GM12878 (cell line): ENCODE data around the gene PROSER2. TPM values are rescaled to one million over a fixed set of nuclear protein-coding genes. Genes with fewer than 3 reads are reported as not detected.
A peak's percentile ranks its signal among the peaks of the same experiment; 100 is the strongest.

Experiments
- ATAC-seq: fragments of 200-7000 bp; cut with Tn5 transposase; 3 replicates; pipeline ENCODE4 v1.9.1; 2020; ENCODE audit warnings: mild to moderate bottlenecking, moderate library complexity
- BruUV-seq: library from RNA; stranded (reverse); fragments of 400-500 nt; replicated peaks from 2 replicates; lab custom pipeline; 2021; lab: Mats Ljungman, UMichigan
- CTCF ChIA-PET: fragments of 300-600 bp; sonication (Branson Sonifier 250); formaldehyde crosslinking; extraction: SDS; loops from one replicate; lab custom pipeline; 2021; ENCODE audit warnings: inconsistent platforms; lab: Yijun Ruan, JAX
- POLR2A ChIA-PET: fragments of 350-600 bp; formaldehyde crosslinking; extraction: SDS; loops from one replicate; lab custom pipeline; 2021; ENCODE audit warnings: inconsistent platforms; lab: Charles Lee
- RAD21 ChIA-PET: fragments of 300-600 bp; sonication (Branson Sonifier 250); formaldehyde crosslinking; loops from one replicate; lab custom pipeline; 2023; ENCODE audit warnings: antibody characterized with exemption; ENCODE audit not compliant: unreplicated experiment; lab: Charles Lee
- SMC1A ChIA-PET: fragments of 300-600 bp; sonication (Branson Sonifier 250); formaldehyde crosslinking; loops from one replicate; lab custom pipeline; 2023; ENCODE audit not compliant: unreplicated experiment, uncharacterized antibody; lab: Charles Lee
- DNase-seq: peaks from one replicate; pipeline ENCODE4 v3.0.0-alpha.2; 2011; ENCODE audit warnings: low read depth, low spot score
- FAIRE-seq: peaks from 3 replicates; lab custom pipeline; 2011; peaks lifted over from hg19 to GRCh38; lab: Jason Lieb, UNC
- H2AFZ ChIP-seq: 2 replicates; pipeline ENCODE4 v1.6.0; 2011; ENCODE audit warnings: low read depth, low read length, control low read depth; ENCODE audit not compliant: control insufficient read depth
- H3K27ac ChIP-seq: 2 replicates; pipeline ENCODE4 v1.5.1; 2011; ENCODE audit warnings: control low read depth; ENCODE audit not compliant: control insufficient read depth, insufficient read depth
- H3K27me3 ChIP-seq, 2 experiments: replicated peaks in 1 of 2; 2 replicates each; pipeline versions ENCODE4 v1.6.0 to v1.6.1; 2011; ENCODE audit warnings: low read length in 1 of 2; ENCODE audit not compliant: control insufficient read depth in 2 of 2, insufficient read depth in 2 of 2
- H3K36me3 ChIP-seq, 2 experiments: 2 replicates each; pipeline ENCODE4 v1.5.1; 2011; ENCODE audit warnings: low read length in 1 of 2; ENCODE audit not compliant: control insufficient read depth in 2 of 2, insufficient read depth in 2 of 2
- H3K4me1 ChIP-seq: 2 replicates; pipeline ENCODE4 v1.6.1; 2011; ENCODE audit warnings: mild to moderate bottlenecking, low read length, moderate library complexity, mixed read lengths; ENCODE audit not compliant: control insufficient read depth, insufficient read depth
- H3K4me2 ChIP-seq: 2 replicates; pipeline ENCODE4 v1.6.0; 2011; ENCODE audit warnings: control low read depth; ENCODE audit not compliant: control insufficient read depth, insufficient read depth
- H3K4me3 ChIP-seq: fragments of 200-600 bp; sonication (generic); 2 replicates; pipeline ENCODE4 v1.5.1; 2016
- H3K79me2 ChIP-seq: 2 replicates; pipeline ENCODE4 v1.6.0; 2011; ENCODE audit warnings: low read length; ENCODE audit not compliant: control insufficient read depth, insufficient read depth
- H3K9ac ChIP-seq: 2 replicates; pipeline ENCODE4 v1.8.0; 2011; ENCODE audit warnings: low read length, control low read depth, mixed read lengths; ENCODE audit not compliant: control insufficient read depth, insufficient read depth
- H3K9me3 ChIP-seq: replicated peaks from 3 replicates; pipeline ENCODE4 v1.5.1; 2011; ENCODE audit warnings: mild to moderate bottlenecking, low read length; ENCODE audit not compliant: control insufficient read depth, insufficient read depth
- H4K20me1 ChIP-seq: 2 replicates; pipeline ENCODE4 v1.6.0; 2011; ENCODE audit not compliant: control insufficient read depth, insufficient read depth
- CHD1 ChIP-seq: IDR thresholded peaks from 2 replicates; pipeline ENCODE4 v1.6.1; 2012; ENCODE audit warnings: low read depth, low read length, improper control_type of control experiment
- EED ChIP-seq: sonication (generic); IDR thresholded peaks from 2 replicates; pipeline ENCODE4 v1.6.1; 2016; ENCODE audit warnings: antibody characterized with exemption, low read depth
- FOXK2 ChIP-seq: fragments of 450-650 bp; IDR thresholded peaks from 2 replicates; pipeline ENCODE4 v1.6.1; 2017; ENCODE audit warnings: mild to moderate bottlenecking, moderate library complexity
- GABPA ChIP-seq: IDR thresholded peaks from 2 replicates; pipeline ENCODE4 v1.6.1; 2014; ENCODE audit warnings: antibody characterized with exemption, low read depth, mild to moderate bottlenecking, inconsistent platforms
- POLR2AphosphoS5 ChIP-seq: IDR thresholded peaks from 2 replicates; pipeline ENCODE4 v1.6.1; 2011; ENCODE audit warnings: mild to moderate bottlenecking, low read length, inconsistent platforms
- RAD21 ChIP-seq: IDR thresholded peaks from 2 replicates; pipeline ENCODE4 v1.6.1; 2011; ENCODE audit warnings: mild to moderate bottlenecking, low read depth, low read length, moderate library complexity; ENCODE audit not compliant: insufficient read depth
- SMC3 ChIP-seq: IDR thresholded peaks from 2 replicates; pipeline ENCODE4 v1.6.1; 2011; ENCODE audit warnings: low read length, improper control_type of control experiment, borderline replicate concordance
- WGBS: methylation state at CpG from one replicate; pipeline ENCODE4 v1.1.6; 2016; ENCODE audit warnings: low lambda C conversion rate; ENCODE audit not compliant: insufficient replicate concordance, insufficient coverage; ENCODE audit errors: missing lambda C conversion rate; 5-methylcytosine and 5-hydroxymethylcytosine counted together
- in situ Hi-C: fragments of 300-500 bp; cut with MboI; formaldehyde crosslinking; loops from 9 replicates; pipeline ENCODE4 v1.14.3; 2018; ENCODE audit warnings: mixed read lengths
- intact Hi-C: fragments of 100-400 bp; cut with micrococcal nuclease; formaldehyde crosslinking; loops from one replicate; pipeline ENCODE4 v1.14.2; 2022; ENCODE audit not compliant: unreplicated experiment
- polyA plus RNA-seq, 11 experiments: library from polyadenylated mRNA; depleted of rRNA in 4 of 11; unstranded in 6 of 11; stranded (reverse) in 5 of 11; fragments of >200 nt; fragmentation: Nextera tagmentation in 4 of 11; fragmentation: Illumina TruSeq in 1 of 11; extraction: Ambion mirVana in 4 of 11; extraction: Trizol in 1 of 11; gene quantifications; 1 replicate in 1 of 11; 2 replicates in 10 of 11; pipeline versions ENCODE4 v1.2.1 to v1.2.3, GENCODE V29; 2011 to 2016; ENCODE audit warnings: inconsistent platforms in 2 of 11, missing spikeins in 2 of 11, low read depth in 1 of 11
- total RNA-seq, 4 experiments: library from RNA; depleted of rRNA in 3 of 4; stranded (reverse); fragments of >200 nt in 3 of 4; fragmentation: Illumina TruSeq in 1 of 4; extraction: Trizol in 1 of 4; gene quantifications; 2 replicates each; pipeline versions ENCODE4 v1.2.1 to v1.2.3, GENCODE V29; 2013 to 2021
- TF ChIP-seq, protein P1 (sequence below): fragments of 450-650 bp; formaldehyde crosslinking; IDR thresholded peaks from 2 replicates; pipeline ENCODE4 v1.4.0; 2022; ENCODE audit warnings: mild to moderate bottlenecking, moderate library complexity
- TF ChIP-seq, protein P2 (sequence below), 3 experiments: IDR thresholded peaks in 2 of 3; conservative IDR thresholded peaks in 1 of 3; 2 replicates each; pipeline ENCODE4 v1.5.1; 2011; ENCODE audit warnings: low read depth in 3 of 3, low read length in 3 of 3, mild to moderate bottlenecking in 3 of 3, control low read depth in 2 of 3, moderate library complexity in 2 of 3, inconsistent platforms in 1 of 3, mixed read lengths in 1 of 3; ENCODE audit not compliant: control insufficient read depth in 2 of 3, insufficient read depth in 1 of 3; ENCODE audit errors: extremely low read depth in 1 of 3

PROSER2 gene
- total and polyA plus RNA-seq, 10 of the 15 experiments (the other 5 are each of a cell fraction or from before 2014, with no cell fraction given), result 0.04 to 0.25 (median 0.07) TPM; not detected in 6

- POLR2A ChIA-PET, result no interaction called here
- intact Hi-C loops, result loop anchor here (1.0 kb wide), 1 partner anchor 203 kb away; no protein-coding TSS in a partner anchor
- H3K4me3 ChIP-seq, result no peak overlapping the region
- in situ Hi-C loops, result no loop called here
- 70% methylated on average over 18 of the region's 18 CpGs for WGBS
- H3K27ac ChIP-seq, result no peak overlapping the region
- CTCF ChIA-PET, result interaction anchor here (0.6 to 3.8 kb wide), 39 partner anchors 10 to 1292 kb away, joined by 3 to 36 read pairs (median 4); no protein-coding TSS in a partner anchor
- H2AFZ ChIP-seq, result peak overlapping the region; percentile 21; the same call in 1 of the 2 replicates
- peak; percentile 51 for TF ChIP-seq RAD21
- TF ChIP-seq POLR2AphosphoS5, result no peak
- TF ChIP-seq FOXK2, result no peak
- no peak for TF ChIP-seq GABPA
- TF ChIP-seq, protein P1, sequence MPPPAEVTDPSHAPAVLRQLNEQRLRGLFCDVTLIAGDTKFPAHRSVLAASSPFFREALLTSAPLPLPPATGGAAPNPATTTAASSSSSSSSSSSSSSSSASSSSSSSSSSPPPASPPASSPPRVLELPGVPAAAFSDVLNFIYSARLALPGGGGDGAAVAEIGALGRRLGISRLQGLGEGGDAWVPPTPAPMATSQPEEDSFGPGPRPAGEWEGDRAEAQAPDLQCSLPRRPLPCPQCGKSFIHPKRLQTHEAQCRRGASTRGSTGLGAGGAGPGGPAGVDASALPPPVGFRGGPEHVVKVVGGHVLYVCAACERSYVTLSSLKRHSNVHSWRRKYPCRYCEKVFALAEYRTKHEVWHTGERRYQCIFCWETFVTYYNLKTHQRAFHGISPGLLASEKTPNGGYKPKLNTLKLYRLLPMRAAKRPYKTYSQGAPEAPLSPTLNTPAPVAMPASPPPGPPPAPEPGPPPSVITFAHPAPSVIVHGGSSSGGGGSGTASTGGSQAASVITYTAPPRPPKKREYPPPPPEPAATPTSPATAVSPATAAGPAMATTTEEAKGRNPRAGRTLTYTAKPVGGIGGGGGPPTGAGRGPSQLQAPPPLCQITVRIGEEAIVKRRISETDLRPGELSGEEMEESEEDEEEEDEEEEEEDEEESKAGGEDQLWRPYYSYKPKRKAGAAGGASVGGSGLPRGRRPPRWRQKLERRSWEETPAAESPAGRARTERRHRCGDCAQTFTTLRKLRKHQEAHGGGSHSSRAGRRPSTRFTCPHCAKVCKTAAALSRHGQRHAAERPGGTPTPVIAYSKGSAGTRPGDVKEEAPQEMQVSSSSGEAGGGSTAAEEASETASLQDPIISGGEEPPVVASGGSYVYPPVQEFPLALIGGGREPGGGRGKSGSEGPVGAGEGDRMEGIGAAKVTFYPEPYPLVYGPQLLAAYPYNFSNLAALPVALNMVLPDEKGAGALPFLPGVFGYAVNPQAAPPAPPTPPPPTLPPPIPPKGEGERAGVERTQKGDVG (CRISPR knock-in tag), result no peak
- TF ChIP-seq CHD1, result no peak
- no peak for TF ChIP-seq EED
- peak; percentile 51; the same call in 1 of the 2 replicates for TF ChIP-seq SMC3
- TF ChIP-seq, protein P2, sequence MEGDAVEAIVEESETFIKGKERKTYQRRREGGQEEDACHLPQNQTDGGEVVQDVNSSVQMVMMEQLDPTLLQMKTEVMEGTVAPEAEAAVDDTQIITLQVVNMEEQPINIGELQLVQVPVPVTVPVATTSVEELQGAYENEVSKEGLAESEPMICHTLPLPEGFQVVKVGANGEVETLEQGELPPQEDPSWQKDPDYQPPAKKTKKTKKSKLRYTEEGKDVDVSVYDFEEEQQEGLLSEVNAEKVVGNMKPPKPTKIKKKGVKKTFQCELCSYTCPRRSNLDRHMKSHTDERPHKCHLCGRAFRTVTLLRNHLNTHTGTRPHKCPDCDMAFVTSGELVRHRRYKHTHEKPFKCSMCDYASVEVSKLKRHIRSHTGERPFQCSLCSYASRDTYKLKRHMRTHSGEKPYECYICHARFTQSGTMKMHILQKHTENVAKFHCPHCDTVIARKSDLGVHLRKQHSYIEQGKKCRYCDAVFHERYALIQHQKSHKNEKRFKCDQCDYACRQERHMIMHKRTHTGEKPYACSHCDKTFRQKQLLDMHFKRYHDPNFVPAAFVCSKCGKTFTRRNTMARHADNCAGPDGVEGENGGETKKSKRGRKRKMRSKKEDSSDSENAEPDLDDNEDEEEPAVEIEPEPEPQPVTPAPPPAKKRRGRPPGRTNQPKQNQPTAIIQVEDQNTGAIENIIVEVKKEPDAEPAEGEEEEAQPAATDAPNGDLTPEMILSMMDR (IDR thresholded peaks at IDR 0.05 in 2 of 3, conservative IDR thresholded peaks at IDR 0.05 in 1 of 3; ENCODE audit: control insufficient read depth in 2 of 3, extremely low read depth in 1 of 3, insufficient read depth in 1 of 3, low read depth in 3 of 3, low read length in 3 of 3), result peak; percentile 49 to 72 (median 60); a peak in 5 of 6 replicates
- TF ChIP-seq, all 136 proteins: peak for 3
- BruUV-seq, result no TSS peak
- Histone ChIP-seq H3K79me2 (no peaks in the 10 kb centered on the region), H4K20me1 (no peaks in the 10 kb centered on the region), H3K36me3 (no peaks in the 10 kb centered on the region), H3K9ac (no peak overlapping the region), H3K4me2 (no peak overlapping the region), H3K9me3 (no peaks in the 10 kb centered on the region; the same call in 2 of the 3 replicates), H3K4me1 (no peaks in the 10 kb centered on the region), H3K27me3 (no peaks in the 10 kb centered on the region)
- DNase-seq (peak; percentile 35), ATAC-seq (peak; percentile 83), FAIRE-seq (peak; percentile 95)
- ChIA-PET SMC1A (interaction anchor here (0.8 to 2.4 kb wide), 11 partner anchors 9 to 211 kb away, joined by 3 to 12 read pairs (median 5); no protein-coding TSS in a partner anchor), RAD21 (interaction anchor here (0.6 to 1.3 kb wide), 4 partner anchors 8 to 269 kb away, joined by 3 to 9 read pairs (median 3); no protein-coding TSS in a partner anchor)
These were observed 40.2 kb upstream of the PROSER2 start for GRCh38 chr10:11782793-11783557.
